Stimulated activated CD4-positive, alpha-beta T cell treated with anti-CD3 and anti-CD28 coated beads, Interleukin-1b, Interleukin-23, amount 100 ng/mL, for 4 hours (primary cell): ENCODE measurements around the gene BAIAP2.

Source experiments
- DNase-seq, 2 donors: peaks; one replicate each; pipeline ENCODE4 v3.0.0-alpha.2; 2020; ENCODE audit warnings: low read depth in 2 of 2

BAIAP2 gene

DNA sequence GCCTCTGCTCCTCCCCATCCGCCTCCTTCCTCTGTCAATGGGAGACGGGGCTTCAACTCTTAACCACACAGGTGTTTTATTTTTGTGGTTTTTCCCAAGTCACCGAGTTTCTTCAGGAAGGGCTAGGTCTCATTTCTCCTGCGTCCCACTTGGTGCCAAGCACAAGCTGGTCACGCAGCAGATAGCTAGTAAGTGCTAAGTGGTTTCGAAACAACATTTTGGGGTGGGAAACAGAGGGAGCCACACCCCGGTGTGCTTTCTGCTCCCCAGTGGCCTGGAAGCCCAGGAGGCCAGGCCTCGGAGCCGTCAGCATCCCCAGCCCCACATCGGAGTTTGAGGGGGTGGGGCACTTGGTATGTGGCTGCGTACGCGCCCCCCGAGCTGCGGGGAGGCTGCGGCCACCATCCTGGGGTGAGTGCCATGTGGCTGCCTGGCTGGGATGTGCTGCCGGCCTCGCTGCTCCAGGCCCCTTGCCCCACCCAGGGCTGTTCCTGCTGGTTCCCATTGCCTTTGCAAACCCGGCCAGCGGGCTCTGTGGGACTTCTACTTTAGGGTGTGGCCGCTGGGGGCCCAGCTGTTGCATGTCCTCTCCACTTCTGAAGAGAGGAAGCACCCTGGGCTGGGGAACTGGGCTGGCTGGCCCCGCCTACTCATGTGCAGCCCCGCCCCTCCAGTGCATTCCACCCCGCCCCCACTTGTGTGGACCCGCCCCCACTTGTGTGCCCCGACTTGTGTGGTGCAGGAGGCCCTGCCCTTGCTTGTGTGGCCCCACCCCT lies 55.6 kb downstream of the BAIAP2 start:
- peak in 1 of 2 donors; percentile 11 for DNase-seq

DNA sequence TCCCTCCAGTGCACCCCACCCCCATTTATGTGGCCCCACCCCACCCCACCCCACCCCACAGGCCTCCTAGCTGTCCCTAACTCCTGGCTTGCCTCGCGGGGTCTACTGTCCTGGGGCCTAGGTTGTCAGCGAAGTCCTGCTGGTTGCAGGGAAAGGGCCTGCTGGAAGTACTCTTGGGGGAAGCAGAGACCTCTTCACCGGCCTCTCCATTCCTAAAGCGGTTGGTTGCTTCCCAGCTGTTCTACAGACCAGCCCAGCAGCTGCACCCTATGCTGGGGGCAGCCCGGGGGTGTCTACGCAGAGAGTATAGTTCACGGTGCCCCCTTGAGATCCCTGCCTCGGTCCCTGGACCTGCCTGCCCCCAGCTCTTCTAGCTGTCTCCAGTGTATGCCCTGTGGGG lies 56.2 kb downstream of the BAIAP2 start:
- DNase-seq = no peak

DNA sequence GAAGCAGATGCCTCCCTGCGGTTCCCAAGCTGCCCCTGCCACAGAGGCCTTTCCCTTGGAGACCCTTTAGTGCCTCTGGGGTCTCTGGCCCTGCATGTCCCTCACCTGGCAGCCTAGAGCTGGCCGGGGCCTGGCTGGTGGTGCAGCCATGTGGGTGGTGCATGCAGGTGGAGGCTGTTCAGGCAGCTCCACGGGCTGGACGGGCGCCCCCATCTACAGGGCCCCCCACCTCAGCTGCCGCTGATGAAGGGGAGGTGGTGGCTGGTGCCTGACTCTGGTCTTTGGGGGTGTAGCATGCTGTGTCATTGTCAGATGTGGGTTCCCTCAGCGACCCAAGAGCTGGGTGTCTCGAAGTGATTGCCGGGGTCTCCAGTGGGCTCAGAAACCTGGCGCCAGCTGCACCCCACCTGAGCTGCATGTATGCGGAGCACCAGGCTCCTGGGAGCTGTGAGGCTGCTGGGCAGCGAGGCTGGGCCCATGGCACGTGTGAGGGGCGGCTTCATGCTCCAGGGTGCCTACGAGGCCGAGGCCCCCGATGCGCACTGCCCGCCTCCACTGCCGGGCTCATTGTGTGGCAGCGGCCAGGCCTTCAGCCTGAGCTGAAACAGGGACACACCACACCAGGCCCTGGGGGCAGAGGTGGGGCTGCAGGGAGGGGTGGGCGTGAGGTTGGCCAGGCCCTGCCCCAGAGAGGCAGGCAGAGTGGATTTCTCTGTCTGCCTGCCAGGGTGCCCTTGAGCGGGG lies 57.0 kb downstream of the BAIAP2 start:
- no peak for DNase-seq

- no peak for DNase-seq
Measured at GRCh38 chr17:81092518-81093095, 57.7 kb downstream of the BAIAP2 start.

GRCh38 chr17:81093619-81094508 lies 58.9 kb downstream of the BAIAP2 start:
- DNase-seq = no peak

DNA sequence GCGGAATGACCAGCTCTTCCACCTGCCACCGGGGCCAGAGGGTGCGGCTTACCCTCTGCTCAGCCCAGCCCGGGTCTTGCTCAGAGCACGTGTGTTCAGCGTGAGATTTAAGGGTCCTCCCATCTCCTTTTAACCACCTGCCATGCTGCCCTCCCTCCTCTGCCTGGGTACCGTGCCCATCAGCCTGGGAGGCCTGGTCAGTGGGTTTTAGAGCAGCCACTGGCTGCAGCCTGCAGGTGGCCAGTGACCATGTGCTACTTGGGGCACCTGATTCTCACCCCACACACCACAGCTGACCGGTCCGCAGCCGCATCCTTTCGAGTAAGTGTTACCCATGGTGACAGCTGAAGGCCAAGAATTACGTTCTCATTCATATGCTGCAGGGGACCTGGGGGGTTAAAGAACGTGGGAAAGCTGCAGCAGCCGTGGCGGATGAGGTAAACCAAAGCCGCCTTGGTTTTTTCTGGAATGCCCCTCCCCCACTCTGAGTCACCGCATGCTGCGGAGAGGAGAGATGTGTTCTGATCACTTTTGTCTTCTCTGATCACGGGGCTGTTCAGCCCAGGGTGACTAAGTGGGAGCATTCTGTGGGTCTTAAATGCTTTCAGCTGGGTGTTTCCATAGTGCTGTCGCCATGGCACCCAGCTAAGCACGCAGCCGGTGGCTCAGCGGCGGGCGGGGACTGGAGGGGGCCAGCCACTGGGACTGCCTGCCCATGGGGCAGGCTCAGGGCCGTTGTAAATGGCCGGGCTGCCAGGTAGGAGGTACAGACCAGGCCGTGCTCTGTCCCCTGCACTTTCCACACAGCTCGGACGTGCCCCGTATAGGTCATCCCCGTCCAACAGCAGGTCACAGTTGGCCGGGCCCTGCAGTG lies 59.8 kb downstream of the BAIAP2 start:
- peak; percentile 65 to 97 for DNase-seq

DNA sequence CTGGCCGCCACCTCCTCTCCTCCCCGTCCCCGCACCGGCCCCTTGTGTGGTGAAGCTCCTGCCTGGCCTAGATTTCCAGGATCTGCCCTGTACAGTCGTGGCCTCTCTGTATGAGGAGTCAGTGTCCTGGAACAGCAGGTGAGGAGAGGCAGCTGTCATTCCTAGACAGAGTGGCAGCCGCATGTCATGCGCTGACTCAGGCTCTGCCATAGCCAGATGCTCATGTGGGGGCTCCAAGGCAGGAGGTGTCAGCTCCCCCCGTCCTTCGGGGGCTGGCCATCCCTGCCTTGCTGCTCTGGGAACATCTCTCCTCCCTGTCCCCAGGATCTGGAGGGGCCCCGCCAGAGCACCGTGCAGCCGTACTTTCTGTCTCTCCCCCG lies 60.4 kb downstream of the BAIAP2 start:
- DNase-seq = peak in 1 of 2 donors; percentile 30

DNA sequence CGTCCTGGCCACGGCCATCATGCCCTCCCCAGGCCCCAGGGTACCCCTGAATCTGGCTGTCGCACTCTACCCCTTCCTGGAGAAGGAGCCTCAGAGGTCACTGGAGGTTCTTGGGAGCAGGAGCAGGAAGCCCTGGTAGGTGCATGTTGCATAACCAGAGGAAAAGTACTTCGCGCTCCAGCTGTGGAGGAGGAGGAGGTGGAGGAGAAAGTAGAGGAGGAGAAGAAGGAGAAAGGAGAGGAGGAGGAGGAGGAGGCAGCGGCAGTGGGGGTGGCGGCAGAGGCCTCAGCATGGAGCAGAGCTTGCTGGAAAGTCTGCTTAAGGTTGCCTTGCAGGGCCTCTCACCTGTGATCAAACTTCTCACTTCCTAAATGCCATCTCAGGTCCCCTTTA lies 61.8 kb downstream of the BAIAP2 start:
- DNase-seq = no peak

DNA sequence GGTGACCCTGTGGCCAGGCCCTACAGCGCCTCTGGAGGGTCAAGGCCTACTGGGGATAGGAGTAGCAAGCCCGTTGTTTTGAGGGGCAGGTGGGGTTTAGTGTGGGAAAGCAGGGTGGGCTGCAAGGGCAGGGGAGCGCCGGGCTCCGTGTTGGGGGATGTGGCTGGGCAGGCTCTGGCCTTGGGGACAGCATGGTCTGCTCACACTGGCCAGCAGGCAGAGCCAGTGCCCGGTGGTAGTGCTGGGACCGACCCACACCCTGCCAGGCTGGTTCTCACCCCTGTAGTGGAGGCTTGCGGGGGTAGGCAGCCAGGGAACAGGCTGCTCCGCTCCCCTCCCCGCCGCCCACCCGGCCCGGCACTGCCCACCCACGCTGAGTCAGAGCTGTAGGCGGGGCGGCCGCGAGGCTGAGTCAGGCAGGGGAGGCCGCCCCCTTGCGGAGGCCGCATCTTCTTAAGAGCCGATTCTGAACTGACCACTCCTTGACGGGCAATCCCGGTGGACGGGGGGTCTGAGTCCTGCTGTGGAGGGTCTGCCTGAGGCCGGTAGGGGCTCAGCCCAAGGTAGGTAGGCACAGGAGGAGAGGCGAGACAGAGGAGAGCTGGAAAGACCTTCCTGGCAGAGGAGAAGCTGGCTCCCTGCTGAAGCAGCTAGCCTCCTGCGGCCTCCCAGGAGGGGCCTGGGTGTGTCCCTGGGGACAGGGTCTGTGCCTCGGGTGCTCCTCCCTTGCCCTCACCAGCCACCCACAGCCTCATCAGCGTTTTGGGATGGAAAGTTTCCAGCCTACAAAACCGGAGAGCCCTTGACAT lies 62.4 kb downstream of the BAIAP2 start:
- DNase-seq = peak; percentile 51 to 73

DNA sequence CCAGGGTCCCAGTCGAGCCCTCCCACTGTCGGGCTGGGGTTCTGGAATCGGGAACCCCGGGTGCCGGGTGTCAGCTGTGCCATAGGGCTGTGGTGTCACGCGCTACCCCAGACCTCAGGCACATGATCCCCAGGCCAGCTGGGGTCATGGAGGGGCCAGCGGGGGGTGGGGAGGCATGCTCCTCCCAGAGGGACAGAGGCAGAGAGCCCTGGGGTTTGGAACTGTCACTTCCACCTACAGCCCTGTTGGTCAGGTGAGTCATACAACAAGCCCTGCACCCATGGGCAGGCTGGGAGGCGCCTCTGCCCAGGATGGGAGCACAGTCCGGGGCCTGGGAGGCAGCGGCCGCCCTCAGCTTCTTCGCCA lies 63.0 kb downstream of the BAIAP2 start:
- no peak for DNase-seq

DNA sequence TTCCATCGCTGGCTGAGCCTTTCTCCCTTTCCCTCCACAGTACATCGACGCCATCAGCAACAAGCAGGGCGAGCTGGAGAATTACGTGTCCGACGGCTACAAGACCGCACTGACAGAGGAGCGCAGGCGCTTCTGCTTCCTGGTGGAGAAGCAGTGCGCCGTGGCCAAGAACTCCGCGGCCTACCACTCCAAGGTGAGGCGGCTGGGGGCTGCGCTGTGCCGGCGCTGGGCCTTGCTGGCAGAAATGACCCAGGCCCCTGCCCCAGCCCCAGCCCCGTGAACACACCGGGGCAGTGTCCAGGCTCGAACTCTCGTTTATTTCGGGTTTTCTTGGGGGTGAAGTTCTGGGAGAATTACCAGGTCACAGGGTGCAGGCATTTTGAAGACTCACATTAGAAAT lies 64.9 kb downstream of the BAIAP2 start:
- DNase-seq = no peak

DNA sequence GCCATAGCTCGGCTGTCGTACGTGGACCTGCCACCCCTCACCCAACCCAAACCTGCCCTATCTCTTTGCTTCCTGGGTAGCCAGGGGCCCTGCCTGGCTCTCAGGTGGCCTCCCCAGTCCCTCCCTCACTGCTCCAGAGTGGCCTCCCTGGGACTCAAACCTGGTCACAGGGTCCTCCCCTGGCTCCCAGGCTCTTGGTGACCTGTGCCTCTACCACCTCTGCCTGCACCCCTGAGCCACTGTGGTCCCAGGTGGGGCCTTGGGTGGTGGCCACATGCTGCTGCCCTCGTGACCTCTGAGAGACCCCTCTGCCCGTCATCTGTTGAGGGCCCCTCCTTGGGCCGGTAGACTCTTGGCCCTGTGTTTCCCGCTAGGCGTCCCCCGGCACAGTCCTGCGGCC lies 65.7 kb downstream of the BAIAP2 start:
- no peak for DNase-seq

DNA sequence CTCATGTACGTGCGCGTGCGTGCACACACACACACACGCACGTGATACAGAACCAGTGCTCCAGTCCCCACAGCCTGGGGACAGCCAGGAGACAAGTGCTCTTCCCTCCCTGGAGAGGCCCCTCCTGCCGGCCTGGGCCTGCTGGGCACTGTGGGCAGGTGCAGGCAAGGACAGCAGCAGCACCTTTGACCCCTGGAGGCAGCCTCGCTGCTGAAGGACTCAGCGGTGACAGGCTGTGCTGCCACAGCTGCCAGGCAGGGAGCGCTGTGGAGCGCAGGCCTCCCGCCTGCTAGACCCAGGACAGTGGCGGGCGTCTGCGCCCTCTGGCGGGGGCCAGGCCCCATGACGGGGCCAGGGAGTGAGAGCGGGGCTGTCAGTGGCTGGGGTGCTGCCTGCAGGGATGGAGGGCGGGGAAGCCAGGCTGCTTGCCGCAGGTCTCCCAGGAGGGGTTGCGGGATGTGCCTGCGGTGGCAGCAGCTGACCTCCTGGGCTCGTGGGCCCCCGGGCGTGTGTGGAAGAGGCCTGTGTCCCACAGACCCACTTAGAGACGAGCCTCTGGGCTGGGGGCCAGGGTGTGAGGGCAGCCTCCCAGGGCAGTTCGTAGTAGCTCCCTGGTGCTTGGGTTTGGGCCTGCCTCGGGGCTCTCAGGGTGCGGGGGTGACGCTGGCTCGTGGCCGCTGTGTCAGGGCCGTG lies 66.8 kb downstream of the BAIAP2 start:
- DNase-seq = peak; percentile 86 to 87

DNA sequence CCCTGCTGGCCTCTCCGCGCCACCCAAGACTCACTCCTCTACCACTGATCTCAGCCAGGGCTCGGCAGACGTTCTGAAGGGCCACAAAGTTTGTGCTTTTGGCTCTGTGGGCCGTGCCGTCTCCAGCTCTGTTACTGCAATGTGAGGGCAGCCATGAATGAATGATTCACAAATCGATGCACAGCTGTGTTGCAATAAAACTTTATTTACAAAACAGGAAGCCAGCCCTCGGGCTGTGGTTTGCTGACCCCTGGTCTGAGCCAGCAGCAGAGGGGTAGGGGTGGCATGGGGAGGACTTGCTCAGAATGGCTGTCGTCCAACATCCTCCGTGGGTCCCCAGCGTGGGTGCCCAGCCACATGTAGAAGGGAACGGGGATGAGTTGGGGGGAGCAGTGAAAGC lies 67.4 kb downstream of the BAIAP2 start:
- DNase-seq = no peak

- no peak for DNase-seq
Measured at GRCh38 chr17:81102869-81103268, 67.9 kb downstream of the BAIAP2 start.

GRCh38 chr17:81103379-81103778 lies 68.4 kb downstream of the BAIAP2 start:
- DNase-seq = no peak

GRCh38 chr17:81106716-81107115 lies 71.8 kb downstream of the BAIAP2 start:
- DNase-seq = no peak

GRCh38 chr17:81108220-81108619 lies 73.3 kb downstream of the BAIAP2 start:
- DNase-seq = no peak

DNA sequence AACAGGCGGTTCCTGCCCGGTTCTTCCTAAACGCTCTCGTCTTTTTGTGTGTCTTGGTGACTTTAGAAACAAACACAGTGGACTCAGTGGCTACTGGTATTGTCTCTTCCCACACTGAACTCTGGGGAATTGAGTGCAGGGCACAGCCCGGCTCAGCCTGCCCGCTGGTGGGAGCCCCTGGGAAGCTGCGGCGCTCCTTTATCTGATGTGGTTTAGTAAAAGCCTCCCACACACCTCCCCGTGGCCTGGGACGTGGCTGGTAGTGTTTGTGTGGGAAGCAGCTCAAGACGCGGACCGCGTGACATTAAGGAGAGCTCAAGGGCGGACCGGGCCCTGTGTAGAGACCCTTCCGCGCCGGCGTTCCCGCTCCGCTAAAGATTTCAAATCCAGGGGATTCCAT lies 75.0 kb downstream of the BAIAP2 start:
- no peak for DNase-seq
